Lower leg skin (tissue), 3 donors: ENCODE results near the gene ELOF1.

Experiments
- POLR2A ChIP-seq, 2 donors: fragments of 450-650 bp; IDR thresholded peaks; one replicate each; pipeline ENCODE4 v1.6.1; 2016 to 2017; ENCODE audit warnings: antibody characterized with exemption in 2 of 2, mild to moderate bottlenecking in 1 of 2, moderate library complexity in 1 of 2
- TF ChIP-seq, protein P1 (sequence below), 3 donors: fragments of 450-650 bp; IDR thresholded peaks; one replicate each; pipeline ENCODE4 v1.5.1; 2016; ENCODE audit warnings: antibody characterized with exemption in 3 of 3, mild to moderate bottlenecking in 3 of 3, moderate library complexity in 2 of 3

DNA sequence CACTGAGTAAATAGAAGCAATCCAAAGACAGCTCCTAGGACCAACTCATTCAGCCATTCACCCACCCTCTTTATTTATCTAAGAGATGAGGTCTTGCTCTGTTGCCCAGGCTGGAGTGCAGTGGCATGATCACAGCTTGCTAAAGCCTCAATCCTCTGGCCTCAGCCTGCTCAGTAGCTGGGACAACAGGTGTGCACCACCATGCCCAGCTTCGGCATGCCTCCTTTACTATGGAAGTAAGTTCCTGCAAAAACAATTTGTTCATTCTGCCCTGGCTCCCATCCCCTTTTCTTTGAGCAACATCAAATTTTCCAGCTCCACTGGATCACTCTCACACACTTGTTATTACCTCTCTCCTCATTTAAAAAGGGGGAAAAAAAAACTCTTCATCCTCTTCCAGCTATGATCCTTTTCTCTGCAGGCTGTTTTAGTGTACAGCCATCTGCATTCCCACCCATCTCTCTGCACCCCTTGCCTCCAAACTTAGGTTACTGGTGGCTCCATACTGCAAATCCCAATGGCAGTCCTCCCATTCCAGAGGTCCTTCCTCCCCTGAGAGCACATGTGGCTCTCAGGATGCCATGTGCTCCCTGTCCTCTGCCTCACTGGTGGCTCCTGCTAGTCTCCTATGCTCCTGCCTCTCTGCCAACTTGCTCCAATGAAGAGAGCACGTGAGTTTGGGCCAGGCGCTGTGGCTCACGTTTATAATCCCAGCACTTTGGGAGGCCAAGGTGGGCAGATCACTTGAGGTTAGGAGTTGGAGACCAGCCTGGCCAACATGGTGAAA is 2.2 kb downstream of the ELOF1 start:
- TF ChIP-seq, protein P1, sequence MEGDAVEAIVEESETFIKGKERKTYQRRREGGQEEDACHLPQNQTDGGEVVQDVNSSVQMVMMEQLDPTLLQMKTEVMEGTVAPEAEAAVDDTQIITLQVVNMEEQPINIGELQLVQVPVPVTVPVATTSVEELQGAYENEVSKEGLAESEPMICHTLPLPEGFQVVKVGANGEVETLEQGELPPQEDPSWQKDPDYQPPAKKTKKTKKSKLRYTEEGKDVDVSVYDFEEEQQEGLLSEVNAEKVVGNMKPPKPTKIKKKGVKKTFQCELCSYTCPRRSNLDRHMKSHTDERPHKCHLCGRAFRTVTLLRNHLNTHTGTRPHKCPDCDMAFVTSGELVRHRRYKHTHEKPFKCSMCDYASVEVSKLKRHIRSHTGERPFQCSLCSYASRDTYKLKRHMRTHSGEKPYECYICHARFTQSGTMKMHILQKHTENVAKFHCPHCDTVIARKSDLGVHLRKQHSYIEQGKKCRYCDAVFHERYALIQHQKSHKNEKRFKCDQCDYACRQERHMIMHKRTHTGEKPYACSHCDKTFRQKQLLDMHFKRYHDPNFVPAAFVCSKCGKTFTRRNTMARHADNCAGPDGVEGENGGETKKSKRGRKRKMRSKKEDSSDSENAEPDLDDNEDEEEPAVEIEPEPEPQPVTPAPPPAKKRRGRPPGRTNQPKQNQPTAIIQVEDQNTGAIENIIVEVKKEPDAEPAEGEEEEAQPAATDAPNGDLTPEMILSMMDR (IDR thresholded peaks at IDR 0.05), result no peak
- TF ChIP-seq POLR2A (IDR thresholded peaks at IDR 0.05), result no peak
